HEK293 (cell line): ENCODE results near the gene PRCC.

Source experiments
- CTCF ChIP-seq: fragments of 450-650 bp; formaldehyde crosslinking; IDR thresholded peaks from 2 replicates; pipeline ENCODE4 v1.5.1; 2016; ENCODE audit warnings: missing biosample characterization, missing genetic modification characterization
- GLIS1 ChIP-seq: fragments of 450-650 bp; formaldehyde crosslinking; IDR thresholded peaks from 2 replicates; pipeline ENCODE4 v1.5.1; 2016; ENCODE audit warnings: missing biosample characterization, missing genetic modification characterization
- INSM2 ChIP-seq: fragments of 450-650 bp; formaldehyde crosslinking; IDR thresholded peaks from 2 replicates; pipeline ENCODE4 v1.5.1; 2016; ENCODE audit warnings: missing biosample characterization, missing genetic modification characterization
- PBX3 ChIP-seq: sonication (generic); formaldehyde crosslinking; IDR thresholded peaks from 2 replicates; pipeline ENCODE4 v1.8.1; 2022; ENCODE audit warnings: mild to moderate bottlenecking, moderate library complexity, missing genetic modification reagents
- PRDM2 ChIP-seq: fragments of 450-650 bp; formaldehyde crosslinking; IDR thresholded peaks from 2 replicates; pipeline ENCODE4 v1.5.1; 2016; ENCODE audit warnings: missing biosample characterization, missing genetic modification characterization, borderline replicate concordance
- RBAK ChIP-seq: fragments of 450-650 bp; formaldehyde crosslinking; IDR thresholded peaks from 2 replicates; pipeline ENCODE4 v1.5.1; 2016; ENCODE audit warnings: missing biosample characterization, missing genetic modification characterization
- SP2 ChIP-seq: fragments of 450-650 bp; formaldehyde crosslinking; IDR thresholded peaks from 2 replicates; pipeline ENCODE4 v1.5.1; 2016; ENCODE audit warnings: missing biosample characterization, missing genetic modification characterization
- SP3 ChIP-seq: fragments of 450-650 bp; formaldehyde crosslinking; IDR thresholded peaks from 2 replicates; pipeline ENCODE4 v1.5.1; 2016; ENCODE audit warnings: missing biosample characterization, missing genetic modification characterization
- TCF7L2 ChIP-seq: IDR thresholded peaks from 2 replicates; pipeline ENCODE4 v1.6.1; 2011; ENCODE audit warnings: low read depth, mild to moderate bottlenecking, inconsistent platforms, low read length, moderate library complexity, borderline replicate concordance
- WT1 ChIP-seq: fragments of 450-650 bp; formaldehyde crosslinking; IDR thresholded peaks from 2 replicates; pipeline ENCODE4 v1.5.1; 2016; ENCODE audit warnings: missing biosample characterization, missing genetic modification characterization
- ZFP3 ChIP-seq: fragments of 450-650 bp; formaldehyde crosslinking; IDR thresholded peaks from 2 replicates; pipeline ENCODE4 v1.5.1; 2016; ENCODE audit warnings: low read depth, missing biosample characterization, missing genetic modification characterization
- ZNF146 ChIP-seq: fragments of 450-650 bp; formaldehyde crosslinking; IDR thresholded peaks from 2 replicates; pipeline ENCODE4 v1.5.1; 2016; ENCODE audit warnings: missing biosample characterization, missing genetic modification characterization
- ZNF169 ChIP-seq: fragments of 450-650 bp; formaldehyde crosslinking; IDR thresholded peaks from 2 replicates; pipeline ENCODE4 v1.5.1; 2016; ENCODE audit warnings: missing biosample characterization, missing genetic modification characterization
- ZNF175 ChIP-seq: fragments of 450-650 bp; formaldehyde crosslinking; IDR thresholded peaks from 2 replicates; pipeline ENCODE4 v1.5.1; 2016; ENCODE audit warnings: missing biosample characterization, missing genetic modification characterization
- ZNF239 ChIP-seq: fragments of 450-650 bp; formaldehyde crosslinking; IDR thresholded peaks from 2 replicates; pipeline ENCODE4 v1.5.1; 2016; ENCODE audit warnings: missing biosample characterization, missing genetic modification characterization
- ZNF280D ChIP-seq: fragments of 450-650 bp; formaldehyde crosslinking; IDR thresholded peaks from 2 replicates; pipeline ENCODE4 v1.5.1; 2016; ENCODE audit warnings: missing biosample characterization, missing genetic modification characterization
- ZNF302 ChIP-seq: fragments of 450-650 bp; formaldehyde crosslinking; IDR thresholded peaks from 2 replicates; pipeline ENCODE4 v1.5.1; 2016; ENCODE audit warnings: missing biosample characterization, missing genetic modification characterization, low read depth
- ZNF433 ChIP-seq: fragments of 450-650 bp; formaldehyde crosslinking; IDR thresholded peaks from 2 replicates; pipeline ENCODE4 v1.5.1; 2016; ENCODE audit warnings: missing biosample characterization, missing genetic modification characterization, low read depth
- ZNF555 ChIP-seq: fragments of 450-650 bp; formaldehyde crosslinking; conservative IDR thresholded peaks from 2 replicates; pipeline ENCODE4 v1.5.1; 2017; ENCODE audit warnings: missing biosample characterization, mild to moderate bottlenecking, missing genetic modification characterization, inconsistent platforms
- ZNF610 ChIP-seq: fragments of 450-650 bp; formaldehyde crosslinking; IDR thresholded peaks from 2 replicates; pipeline ENCODE4 v1.5.1; 2016; ENCODE audit warnings: missing biosample characterization, missing genetic modification characterization, borderline replicate concordance
- ZNF629 ChIP-seq: fragments of 450-650 bp; formaldehyde crosslinking; IDR thresholded peaks from 2 replicates; pipeline ENCODE4 v1.5.1; 2017; ENCODE audit warnings: missing biosample characterization, missing genetic modification characterization
- ZNF76 ChIP-seq: fragments of 450-650 bp; formaldehyde crosslinking; IDR thresholded peaks from 2 replicates; pipeline ENCODE4; 2016; ENCODE audit warnings: low read depth, missing biosample characterization, missing genetic modification characterization, borderline replicate concordance
- ZNF768 ChIP-seq: fragments of 450-650 bp; formaldehyde crosslinking; IDR thresholded peaks from 2 replicates; pipeline ENCODE4 v1.5.1; 2018; ENCODE audit warnings: missing biosample characterization, mild to moderate bottlenecking, missing genetic modification characterization
- ZNF837 ChIP-seq: fragments of 450-650 bp; formaldehyde crosslinking; IDR thresholded peaks from 2 replicates; pipeline ENCODE4 v1.5.1; 2016; ENCODE audit warnings: missing biosample characterization, missing genetic modification characterization
- ZSCAN16 ChIP-seq: fragments of 450-650 bp; formaldehyde crosslinking; IDR thresholded peaks from 2 replicates; pipeline ENCODE4 v1.5.1; 2016; ENCODE audit warnings: missing biosample characterization, missing genetic modification characterization
- ZXDB ChIP-seq: fragments of 450-650 bp; formaldehyde crosslinking; IDR thresholded peaks from 2 replicates; pipeline ENCODE4 v1.5.1; 2016; ENCODE audit warnings: missing biosample characterization, missing genetic modification characterization

Gene PRCC

GRCh38 chr1:156726549-156727226 is 40.6 kb upstream of the PRCC start (continued):
- no peak for TF ChIP-seq ZNF169
- no peak for TF ChIP-seq ZNF280D (tag by site-specific recombination)
- TF ChIP-seq ZNF239 (tag by site-specific recombination): no peak
- no peak for TF ChIP-seq ZNF175 (tag by site-specific recombination)
- no peak for TF ChIP-seq ZSCAN16 (tag by site-specific recombination)
- no peak for TF ChIP-seq PBX3 (CRISPR knock-in tag)
- TF ChIP-seq ZNF555: no peak
- no peak for TF ChIP-seq RBAK (tag by site-specific recombination)
- TF ChIP-seq ZFP3: no peak
- TF ChIP-seq ZNF433 (tag by site-specific recombination): no peak
- no peak for TF ChIP-seq ZNF610 (tag by site-specific recombination)
- 0 out of 2 replicates have a peak, but pooled peaks have one; percentile 18 for TF ChIP-seq ZNF76 (tag by site-specific recombination)
- TF ChIP-seq ZNF629 (tag by site-specific recombination): peak; percentile 61; the same call in 1 of the 2 replicates
- peak; percentile 17; the same call in 1 of the 2 replicates for TF ChIP-seq GLIS1
- no peak for TF ChIP-seq ZNF302 (tag by site-specific recombination)
- no peak for TF ChIP-seq ZXDB (tag by site-specific recombination)
- TF ChIP-seq ZNF837 (tag by site-specific recombination): no peak
- no peak for TF ChIP-seq ZNF146
- no peak for TF ChIP-seq ZNF768 (tag by site-specific recombination)
- no peak for TF ChIP-seq TCF7L2
- TF ChIP-seq INSM2 (tag by site-specific recombination): peak; percentile 31
- peak; percentile 89 for TF ChIP-seq CTCF (tag by site-specific recombination)
- TF ChIP-seq PRDM2 (tag by site-specific recombination): no peak
- peak; percentile 48 for TF ChIP-seq SP2 (tag by site-specific recombination)
- no peak for TF ChIP-seq WT1 (tag by site-specific recombination)
- no peak for TF ChIP-seq SP3 (tag by site-specific recombination)
